ENCODE data around the gene EFHC1. TPM values are rescaled to one million over a fixed set of nuclear protein-coding genes. Genes with fewer than 3 reads are reported as not detected.
A peak's percentile ranks its signal among the peaks of the same experiment; 100 is the strongest.

EFHC1 gene
- total and polyA plus RNA-seq, 12 donors, result 3.3 to 14.3 (median 5.8) TPM

DNA sequence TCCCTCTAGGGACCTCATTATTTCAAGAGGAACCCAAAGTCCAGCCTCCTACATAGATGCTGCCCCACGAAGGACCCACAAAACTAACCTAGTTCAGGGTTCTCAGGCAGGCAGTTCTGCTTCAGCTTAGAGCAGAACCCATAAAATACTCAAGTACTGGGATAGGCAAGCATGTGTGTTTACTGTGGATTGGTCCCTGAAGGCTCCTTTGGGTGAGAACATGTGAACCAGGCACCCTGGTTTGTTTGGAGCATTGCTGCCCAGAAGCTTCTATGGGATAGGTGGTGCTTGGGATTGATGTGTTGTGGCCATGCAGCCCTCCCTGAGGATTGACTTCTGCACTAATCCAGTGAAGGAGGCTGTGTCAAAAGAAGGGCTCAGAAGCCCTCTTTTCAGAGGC lies 14.9 kb upstream of the EFHC1 start:
- intact Hi-C loops (cut with DNase I), result no loop called here
- DNase-seq, result no peak
- Histone ChIP-seq H3K36me3 (peaks cover 0 to 23% (median 0%) of the 10 kb centered on the region in 9 donors), H3K4me1 (peaks cover 0 to 5% (median 0%) of the 10 kb centered on the region in 9 donors), H3K9me3 (no peaks in the 10 kb centered on the region), H3K4me3 (no peak overlapping the region), H3K27me3 (no peaks in the 10 kb centered on the region), H3K27ac (no peak overlapping the region)
- TF ChIP-seq, protein P1, sequence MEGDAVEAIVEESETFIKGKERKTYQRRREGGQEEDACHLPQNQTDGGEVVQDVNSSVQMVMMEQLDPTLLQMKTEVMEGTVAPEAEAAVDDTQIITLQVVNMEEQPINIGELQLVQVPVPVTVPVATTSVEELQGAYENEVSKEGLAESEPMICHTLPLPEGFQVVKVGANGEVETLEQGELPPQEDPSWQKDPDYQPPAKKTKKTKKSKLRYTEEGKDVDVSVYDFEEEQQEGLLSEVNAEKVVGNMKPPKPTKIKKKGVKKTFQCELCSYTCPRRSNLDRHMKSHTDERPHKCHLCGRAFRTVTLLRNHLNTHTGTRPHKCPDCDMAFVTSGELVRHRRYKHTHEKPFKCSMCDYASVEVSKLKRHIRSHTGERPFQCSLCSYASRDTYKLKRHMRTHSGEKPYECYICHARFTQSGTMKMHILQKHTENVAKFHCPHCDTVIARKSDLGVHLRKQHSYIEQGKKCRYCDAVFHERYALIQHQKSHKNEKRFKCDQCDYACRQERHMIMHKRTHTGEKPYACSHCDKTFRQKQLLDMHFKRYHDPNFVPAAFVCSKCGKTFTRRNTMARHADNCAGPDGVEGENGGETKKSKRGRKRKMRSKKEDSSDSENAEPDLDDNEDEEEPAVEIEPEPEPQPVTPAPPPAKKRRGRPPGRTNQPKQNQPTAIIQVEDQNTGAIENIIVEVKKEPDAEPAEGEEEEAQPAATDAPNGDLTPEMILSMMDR (IDR thresholded peaks at IDR 0.05), result no peak
- WGBS, 2 donors, result 89 to 96% methylated on average over 1 of the region's 1 CpG
- no peak for ATAC-seq

DNA sequence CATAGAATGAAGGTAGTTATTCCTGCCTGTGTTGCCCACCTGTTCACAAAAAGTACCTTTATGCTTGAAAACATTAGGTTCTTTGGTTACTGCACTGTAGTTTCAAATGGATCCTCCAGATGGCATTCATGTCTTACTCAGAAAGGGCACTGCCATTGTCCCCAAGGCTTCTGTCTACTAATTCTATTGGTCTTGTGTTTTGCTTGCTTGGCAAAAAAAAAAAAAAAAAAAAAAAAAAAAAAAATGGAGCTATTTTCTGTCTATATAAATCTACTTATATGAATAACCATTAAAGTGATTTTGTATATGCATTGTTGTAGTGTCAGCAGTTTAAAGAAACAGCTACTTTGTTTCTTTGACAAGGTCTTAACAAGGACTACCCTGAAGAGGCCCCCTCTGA lies 12.7 kb upstream of the EFHC1 start:
- TF ChIP-seq, protein P1 (IDR thresholded peaks at IDR 0.05), result peak; percentile 17 to 62 (median 46)
- Histone ChIP-seq H3K9me3 (no peaks in the 10 kb centered on the region), H3K27ac (no peak overlapping the region), H3K36me3 (peaks cover 0 to 23% (median 0%) of the 10 kb centered on the region in 9 donors), H3K27me3 (no peaks in the 10 kb centered on the region), H3K4me3 (no peak overlapping the region), H3K4me1 (peaks cover 0 to 5% (median 0%) of the 10 kb centered on the region in 9 donors)
- intact Hi-C loops (cut with DNase I), result no loop called here
- ATAC-seq, result no peak
- DNase-seq, result no peak

DNA sequence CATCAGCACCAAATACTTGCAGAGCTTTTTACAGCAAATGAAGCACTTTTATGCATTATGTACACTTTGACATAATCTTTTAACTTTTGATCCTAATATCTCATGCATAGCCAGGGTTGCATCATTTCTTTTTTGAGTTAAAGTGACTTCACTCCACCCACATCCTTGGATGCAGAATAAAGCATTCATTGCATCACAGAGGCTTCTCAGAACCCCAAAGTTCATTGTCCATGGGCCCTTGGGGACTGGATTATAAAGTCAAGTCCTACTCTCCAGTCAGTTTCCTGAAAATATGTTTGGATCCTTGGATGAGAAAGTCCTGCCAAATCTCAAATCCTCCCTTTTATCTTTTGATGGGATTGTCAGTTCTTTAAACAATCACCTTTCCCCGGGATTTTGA lies 10.6 kb upstream of the EFHC1 start:
- no peaks in the 10 kb centered on the region for H3K4me1 ChIP-seq
- H3K27ac ChIP-seq, result no peak overlapping the region
- peaks cover 0 to 5% (median 0%) of the 10 kb centered on the region in 9 donors for H3K36me3 ChIP-seq
- no peak overlapping the region for H3K4me3 ChIP-seq
- intact Hi-C loops (cut with DNase I), result no loop called here
- WGBS, 2 donors, result 34 to 37% methylated on average over 1 of the region's 1 CpG
- H3K9me3 ChIP-seq, result no peaks in the 10 kb centered on the region
- TF ChIP-seq, protein P1 (IDR thresholded peaks at IDR 0.05), result no peak
- H3K27me3 ChIP-seq, result peaks cover 0 to 2% (median 0%) of the 10 kb centered on the region in 7 donors
- no peak for DNase-seq
- ATAC-seq, result peak in 1 of 8 donors; percentile 64

DNA sequence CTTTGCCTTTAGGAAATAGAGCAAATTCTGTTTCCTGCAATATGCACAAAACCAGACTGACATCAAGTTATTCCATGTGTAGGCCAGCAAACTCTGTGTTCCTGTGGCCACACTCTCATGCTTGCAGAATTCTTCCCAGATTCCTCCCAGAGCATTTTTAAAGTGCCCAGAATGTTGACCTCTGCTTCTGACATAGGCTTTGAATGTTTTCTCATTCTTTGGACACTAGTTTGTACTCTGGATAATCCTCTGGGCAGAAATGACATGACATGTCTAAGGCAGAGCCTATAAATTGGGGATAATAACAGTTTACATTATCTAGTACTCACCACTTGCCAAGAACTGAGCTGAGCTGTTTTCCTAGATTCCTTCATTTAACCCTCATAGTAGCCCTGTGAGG lies 9.2 kb upstream of the EFHC1 start:
- intact Hi-C loops (cut with DNase I), result loop anchor here in 3 of 10 donors (5.0 to 10.0 kb wide), 3 partner anchors 186 to 584 kb away; partner anchors contain the start of gene GSTA4 (in 1 of the 3)
- H3K27me3 ChIP-seq, result peaks cover 0 to 2% (median 0%) of the 10 kb centered on the region in 7 donors
- no peak overlapping the region for H3K4me3 ChIP-seq
- H3K27ac ChIP-seq, result no peak overlapping the region
- ATAC-seq, result no peak
- no peak for DNase-seq
- no peaks in the 10 kb centered on the region for H3K9me3 ChIP-seq
- no peaks in the 10 kb centered on the region for H3K36me3 ChIP-seq
- TF ChIP-seq, protein P1 (IDR thresholded peaks at IDR 0.05), result no peak
- peaks cover 0 to 9% (median 0%) of the 10 kb centered on the region in 9 donors for H3K4me1 ChIP-seq
